ENCODE data around the gene CDK15.
"Not testable (repeated sequence)": the region's sequence is repeated elsewhere in the genome, so short reads cannot be mapped to it uniquely, and the experiment has no call there.

The CDK15 gene

DNA sequence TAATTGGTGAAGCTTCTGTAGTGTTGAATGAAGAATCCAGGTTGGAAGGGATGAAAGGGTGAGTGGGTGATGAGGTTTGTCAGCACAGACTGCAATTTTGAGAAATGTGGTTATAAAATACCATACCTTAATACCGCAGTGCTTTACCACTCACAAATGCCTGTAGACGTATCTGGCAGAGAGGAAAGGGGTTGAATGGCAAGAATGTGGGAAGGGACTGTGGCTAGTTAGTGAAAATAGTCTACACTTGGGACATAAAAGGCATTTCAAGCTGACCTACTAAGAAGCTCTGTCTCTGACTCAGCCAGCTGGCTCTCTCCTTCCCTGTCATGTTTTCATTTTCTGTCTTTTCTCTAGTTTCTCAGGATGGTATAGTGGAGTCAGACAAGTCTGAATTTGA, 25.1 kb downstream of the CDK15 start:
- no peak for FAIRE-seq

GRCh38 chr2:201833781-201834180, 27.4 kb downstream of the CDK15 start:
- no peak for FAIRE-seq

GRCh38 chr2:201835066-201835465, 28.7 kb downstream of the CDK15 start:
- no peak for FAIRE-seq

GRCh38 chr2:201837391-201837790, 31.1 kb downstream of the CDK15 start:
- no peak for FAIRE-seq

DNA sequence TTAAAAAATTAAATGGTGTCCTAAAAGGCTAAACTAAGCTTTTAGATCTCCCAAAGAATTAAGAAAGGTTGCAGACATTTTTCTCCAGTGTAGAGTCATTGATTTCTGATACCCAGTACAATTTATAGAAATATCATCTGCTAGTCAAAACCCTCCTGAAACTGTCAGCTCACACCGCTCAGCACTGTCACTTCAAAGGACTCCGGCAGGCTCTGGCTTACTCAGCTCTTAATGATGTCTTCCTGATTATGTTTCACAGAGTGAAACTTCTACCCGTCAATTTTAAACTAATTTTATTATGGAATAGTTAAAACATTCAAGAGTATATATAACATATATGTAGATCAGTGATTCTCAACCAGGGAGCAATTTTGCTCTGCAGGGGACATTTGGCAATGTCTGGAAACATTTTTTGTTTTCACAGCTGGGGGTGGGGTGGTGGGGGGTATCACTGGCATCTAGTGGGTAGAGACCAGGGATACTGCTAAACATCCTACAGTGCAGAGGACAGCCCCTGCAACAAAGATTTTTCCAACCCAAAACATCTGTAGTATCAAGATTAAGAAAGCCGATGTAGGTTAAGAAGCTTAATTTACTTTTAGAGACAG, 31.6 kb downstream of the CDK15 start:
- no peak for FAIRE-seq

DNA sequence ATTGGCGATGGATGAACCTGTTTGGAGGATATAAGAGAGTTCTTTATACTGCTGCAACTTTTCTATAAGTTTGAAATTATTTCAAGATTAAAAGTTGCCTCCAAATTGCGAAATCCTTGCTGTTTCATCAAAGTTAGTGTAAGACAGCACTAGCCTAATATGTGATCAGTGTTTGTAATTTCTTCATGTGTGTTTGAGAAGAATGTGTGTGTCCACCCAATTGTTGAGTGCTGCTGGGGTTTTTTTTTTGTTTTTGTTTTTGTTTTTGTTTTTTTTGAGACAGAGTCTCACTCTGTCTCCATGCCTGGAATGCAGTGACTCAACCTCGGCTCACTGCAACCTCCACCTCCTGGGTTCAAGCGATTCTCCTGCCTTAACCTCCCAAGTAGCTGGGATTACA, 33.4 kb downstream of the CDK15 start:
- FAIRE-seq, result no peak

DNA sequence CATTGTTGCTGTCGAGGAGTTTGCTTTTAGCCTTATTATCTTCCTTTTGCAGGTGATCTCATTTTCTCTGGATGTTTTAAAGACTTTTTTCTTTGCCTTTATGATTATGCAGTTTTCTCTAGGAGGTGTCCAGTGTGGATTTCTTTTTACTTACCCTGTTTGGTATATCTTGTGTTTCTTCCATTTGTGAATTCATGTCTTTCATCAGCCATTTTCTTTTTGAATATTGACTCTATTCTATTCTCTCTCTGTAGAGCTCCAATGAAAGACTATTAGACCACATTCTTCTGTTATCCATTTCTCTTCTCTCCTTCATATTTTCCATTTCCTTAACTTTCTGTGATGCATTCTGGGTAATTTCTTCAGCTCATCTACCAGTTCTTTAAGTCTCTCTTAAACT, 34.4 kb downstream of the CDK15 start:
- FAIRE-seq, result no peak

- FAIRE-seq, result no peak
Measured at GRCh38 chr2:201842131-201842860, 36.0 kb downstream of the CDK15 start.

DNA sequence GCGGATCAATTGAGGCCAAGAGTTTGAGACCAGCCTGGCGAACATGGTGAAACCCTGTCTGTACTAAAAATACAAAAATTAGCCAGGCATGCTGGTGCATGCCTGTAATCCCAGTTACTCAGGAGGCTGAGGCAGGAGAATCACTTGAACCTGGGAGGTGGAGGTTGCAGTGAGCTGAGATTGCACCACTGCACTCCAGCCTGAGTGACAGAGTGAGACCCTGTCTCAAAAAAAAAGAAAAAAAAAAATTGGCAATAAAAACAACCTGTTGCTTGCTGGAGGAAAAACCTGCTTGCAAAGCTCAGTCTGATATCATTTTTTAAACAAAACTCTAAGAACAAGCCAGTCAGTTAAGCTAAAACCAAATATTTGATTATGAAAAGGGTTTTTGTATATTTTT, 38.6 kb downstream of the CDK15 start:
- not testable (repeated sequence) for FAIRE-seq

DNA sequence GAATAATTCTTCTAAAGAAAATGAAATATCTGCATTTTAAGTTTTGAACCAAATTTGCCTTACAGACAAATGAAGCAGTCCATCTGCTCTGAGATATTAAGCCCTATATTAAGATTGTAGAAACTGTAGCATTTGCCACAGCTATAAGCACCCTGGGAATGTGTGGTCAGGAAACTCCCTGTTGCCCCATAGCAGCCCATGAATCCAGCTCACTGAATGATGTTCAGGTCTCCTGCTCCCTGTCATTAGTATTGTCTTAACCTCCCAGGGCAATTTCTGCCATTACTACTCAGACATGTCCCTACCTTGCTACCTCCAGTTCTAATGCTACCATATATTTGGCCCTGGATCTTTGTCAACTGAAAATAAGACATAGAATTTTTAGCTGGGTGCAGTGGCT, 41.1 kb downstream of the CDK15 start:
- FAIRE-seq, result no peak

- FAIRE-seq, result no peak
Measured at GRCh38 chr2:201852462-201852861, 46.1 kb downstream of the CDK15 start.

GRCh38 chr2:201852878-201853415, 46.6 kb downstream of the CDK15 start:
- FAIRE-seq, result no peak

GRCh38 chr2:201854221-201854801, 48.0 kb downstream of the CDK15 start:
- FAIRE-seq, result no peak

DNA sequence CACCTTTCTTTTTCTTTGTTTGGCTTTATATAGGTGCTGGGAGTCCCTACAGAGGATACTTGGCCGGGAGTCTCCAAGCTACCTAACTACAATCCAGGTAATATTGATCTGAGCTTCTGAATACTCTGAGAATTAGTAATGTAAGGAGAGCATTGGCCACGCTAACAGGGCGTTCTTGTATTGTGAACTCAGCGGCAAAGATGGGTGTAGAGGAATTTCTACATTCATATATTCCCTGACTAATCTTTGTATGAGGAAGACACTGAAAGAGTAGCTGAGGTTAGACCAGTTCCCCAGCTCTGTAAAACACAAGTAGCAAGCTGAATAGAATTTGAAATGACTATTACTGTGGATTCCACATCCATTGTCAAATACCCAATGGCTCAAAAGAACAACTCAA, 48.5 kb downstream of the CDK15 start:
- no peak for FAIRE-seq

DNA sequence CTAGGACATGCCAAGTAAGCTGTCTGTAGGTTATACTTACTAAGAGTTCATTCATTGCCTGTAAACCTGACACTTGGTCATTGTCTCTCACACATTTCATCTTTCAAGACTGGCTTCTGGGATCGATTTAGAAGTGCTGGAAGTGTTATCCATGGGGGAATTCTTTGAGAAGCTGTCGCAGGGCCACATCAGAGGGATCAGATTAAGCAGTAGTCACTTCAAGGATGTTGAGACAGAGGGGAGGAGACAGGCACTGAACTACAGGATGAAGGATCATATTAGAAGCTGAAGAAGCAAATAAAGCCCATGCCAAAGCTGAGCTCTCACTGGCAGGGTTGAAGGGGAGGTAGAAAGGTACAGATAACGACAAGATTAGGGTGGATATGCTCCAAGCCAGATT, 49.0 kb downstream of the CDK15 start:
- FAIRE-seq, result no peak

DNA sequence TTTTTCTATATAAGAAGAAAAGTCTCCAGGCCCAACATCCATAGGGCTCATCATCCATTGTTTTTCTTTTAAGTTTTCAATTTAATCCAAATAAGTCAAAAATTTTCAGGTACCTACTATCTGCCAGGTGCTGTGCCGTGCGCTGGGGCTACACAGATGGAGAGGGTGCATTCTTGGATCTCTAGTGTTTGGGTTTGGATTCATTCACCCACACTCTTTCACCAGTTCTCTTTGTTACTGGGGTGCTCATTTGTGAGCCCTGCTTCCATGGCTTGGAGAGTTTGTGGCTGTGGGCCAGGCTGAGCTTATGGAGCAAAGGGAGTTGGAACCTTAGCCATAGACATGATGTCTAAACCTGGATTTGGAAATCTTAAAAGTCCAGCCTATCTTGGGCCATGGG, 51.0 kb downstream of the CDK15 start:
- no peak for FAIRE-seq

- FAIRE-seq, result no peak
Measured at GRCh38 chr2:201858281-201859184, 52.2 kb downstream of the CDK15 start.

- FAIRE-seq, result no peak
Measured at GRCh38 chr2:201859949-201860348, 53.6 kb downstream of the CDK15 start.

- no peak for FAIRE-seq
Measured at GRCh38 chr2:201860636-201861066, 54.3 kb downstream of the CDK15 start.

GRCh38 chr2:201862843-201863242, 56.5 kb downstream of the CDK15 start:
- no peak for FAIRE-seq

GRCh38 chr2:201866643-201867473, 60.5 kb downstream of the CDK15 start:
- FAIRE-seq, result no peak

DNA sequence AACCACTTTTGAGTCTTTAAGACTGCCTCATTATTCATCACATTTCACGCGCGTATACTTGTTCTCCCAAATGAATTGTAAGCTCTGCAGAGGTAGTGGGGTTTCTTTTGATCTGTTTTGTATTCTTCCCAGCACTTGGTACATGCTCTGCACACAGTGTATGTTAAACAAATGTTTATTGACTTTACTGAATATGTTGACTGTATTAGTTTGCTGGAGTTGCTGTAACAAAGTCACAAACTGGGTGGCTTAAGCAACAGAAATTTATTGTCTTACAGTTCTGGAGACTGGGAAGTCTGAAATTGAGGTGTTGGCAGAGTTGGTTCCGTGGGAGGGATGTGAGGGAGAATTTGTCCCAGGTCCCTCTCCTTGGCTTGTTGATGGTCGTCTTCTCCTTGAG, 65.1 kb downstream of the CDK15 start:
- no peak for FAIRE-seq
